Neutrophil (primary cell): ENCODE data around the gene GIT1.

Experiments
- H3K27ac ChIP-seq: fragments of 200-600 bp; sonication (generic); 2 replicates; pipeline ENCODE4 v1.5.1; 2016; ENCODE audit warnings: mild to moderate bottlenecking, moderate library complexity
- H3K27me3 ChIP-seq: fragments of 200-600 bp; sonication (generic); 2 replicates; pipeline ENCODE4 v1.6.0; 2016; ENCODE audit warnings: mild to moderate bottlenecking
- H3K36me3 ChIP-seq: fragments of 200-600 bp; sonication (generic); 2 replicates; pipeline ENCODE4 v1.5.1; 2017
- H3K4me1 ChIP-seq, 2 experiments: fragments of 200-600 bp in 1 of 2; sonication (generic) in 1 of 2; 1 replicate in 1 of 2; 2 replicates in 1 of 2; pipeline versions ENCODE4 v1.5.1 to v1.6.1; 2013 to 2016; ENCODE audit warnings: low read depth in 1 of 2, low read length in 1 of 2, mild to moderate bottlenecking in 1 of 2, moderate library complexity in 1 of 2; ENCODE audit not compliant: control insufficient read depth in 1 of 2, insufficient read depth in 1 of 2
- H3K4me3 ChIP-seq, 2 experiments: fragments of 200-600 bp in 1 of 2; sonication (generic) in 1 of 2; 1 replicate in 1 of 2; 2 replicates in 1 of 2; pipeline ENCODE4 v1.5.1; 2013 to 2016; ENCODE audit warnings: low read depth in 1 of 2, low read length in 1 of 2, mild to moderate bottlenecking in 1 of 2, moderate library complexity in 1 of 2
- H3K9me3 ChIP-seq: fragments of 200-600 bp; sonication (generic); 2 replicates; pipeline ENCODE4 v1.5.1; 2016
- CTCF ChIP-seq: fragments of 200-600 bp; sonication (generic); IDR thresholded peaks from 2 replicates; pipeline ENCODE4 v1.5.1; 2016; ENCODE audit warnings: antibody characterized with exemption

Gene GIT1

GRCh38 chr17:29581583-29582253, 7.7 kb downstream of the GIT1 start:
- Histone ChIP-seq H3K4me1 (peaks cover 10 to 12% of the 10 kb centered on the region in 2 experiments), H3K27ac (no peak overlapping the region), H3K4me3 (no peak overlapping the region), H3K27me3 (no peaks in the 10 kb centered on the region), H3K36me3 (peaks cover 26% of the 10 kb centered on the region), H3K9me3 (no peaks in the 10 kb centered on the region)
- TF ChIP-seq CTCF, result no peak

- no peak overlapping the region for H3K27ac ChIP-seq
- peaks cover 7% of the 10 kb centered on the region in 2 experiments for H3K4me1 ChIP-seq
- H3K4me3 ChIP-seq, result no peak overlapping the region
Measured at GRCh38 chr17:29579866-29580771, 9.3 kb downstream of the GIT1 start.

GRCh38 chr17:29578626-29579485, 10.6 kb downstream of the GIT1 start:
- H3K9me3 ChIP-seq, result no peaks in the 10 kb centered on the region
- H3K4me1 ChIP-seq, result peaks cover 0 to 4% of the 10 kb centered on the region in 2 experiments
- H3K27me3 ChIP-seq, result no peaks in the 10 kb centered on the region
- H3K27ac ChIP-seq, result no peak overlapping the region
- TF ChIP-seq CTCF, result no peak
- peaks cover 53% of the 10 kb centered on the region for H3K36me3 ChIP-seq
- H3K4me3 ChIP-seq, result no peak overlapping the region

More at GRCh38 chr17:29579866-29580771, 9.3 kb downstream of the GIT1 start:
- peak; percentile 84 for TF ChIP-seq CTCF
- Histone ChIP-seq H3K27me3 (no peaks in the 10 kb centered on the region), H3K9me3 (no peaks in the 10 kb centered on the region), H3K36me3 (peaks cover 42% of the 10 kb centered on the region)

- Histone ChIP-seq H3K4me3 (no peak overlapping the region), H3K9me3 (no peaks in the 10 kb centered on the region), H3K27ac (no peak overlapping the region), H3K4me1 (peaks cover 0 to 8% of the 10 kb centered on the region in 2 experiments), H3K27me3 (peaks cover 3% of the 10 kb centered on the region), H3K36me3 (peaks cover 57% of the 10 kb centered on the region)
- no peak for TF ChIP-seq CTCF
Measured at GRCh38 chr17:29577385-29578211, 11.8 kb downstream of the GIT1 start.
